GM12872 (cell line): ENCODE results near the gene STK32C.

Experiments used
- TF ChIP-seq, protein P1 (sequence below): IDR thresholded peaks from 3 replicates; pipeline ENCODE4 v1.5.1; 2011; ENCODE audit warnings: low read depth, mild to moderate bottlenecking, low read length, moderate library complexity; ENCODE audit not compliant: insufficient read depth

The STK32C gene

GRCh38 chr10:132289439-132289838, 18.3 kb downstream of the STK32C start:
- TF ChIP-seq, protein P1, sequence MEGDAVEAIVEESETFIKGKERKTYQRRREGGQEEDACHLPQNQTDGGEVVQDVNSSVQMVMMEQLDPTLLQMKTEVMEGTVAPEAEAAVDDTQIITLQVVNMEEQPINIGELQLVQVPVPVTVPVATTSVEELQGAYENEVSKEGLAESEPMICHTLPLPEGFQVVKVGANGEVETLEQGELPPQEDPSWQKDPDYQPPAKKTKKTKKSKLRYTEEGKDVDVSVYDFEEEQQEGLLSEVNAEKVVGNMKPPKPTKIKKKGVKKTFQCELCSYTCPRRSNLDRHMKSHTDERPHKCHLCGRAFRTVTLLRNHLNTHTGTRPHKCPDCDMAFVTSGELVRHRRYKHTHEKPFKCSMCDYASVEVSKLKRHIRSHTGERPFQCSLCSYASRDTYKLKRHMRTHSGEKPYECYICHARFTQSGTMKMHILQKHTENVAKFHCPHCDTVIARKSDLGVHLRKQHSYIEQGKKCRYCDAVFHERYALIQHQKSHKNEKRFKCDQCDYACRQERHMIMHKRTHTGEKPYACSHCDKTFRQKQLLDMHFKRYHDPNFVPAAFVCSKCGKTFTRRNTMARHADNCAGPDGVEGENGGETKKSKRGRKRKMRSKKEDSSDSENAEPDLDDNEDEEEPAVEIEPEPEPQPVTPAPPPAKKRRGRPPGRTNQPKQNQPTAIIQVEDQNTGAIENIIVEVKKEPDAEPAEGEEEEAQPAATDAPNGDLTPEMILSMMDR: no peak

- TF ChIP-seq, protein P1: no peak
Measured at GRCh38 chr10:132283604-132284382, 24.0 kb downstream of the STK32C start.

DNA sequence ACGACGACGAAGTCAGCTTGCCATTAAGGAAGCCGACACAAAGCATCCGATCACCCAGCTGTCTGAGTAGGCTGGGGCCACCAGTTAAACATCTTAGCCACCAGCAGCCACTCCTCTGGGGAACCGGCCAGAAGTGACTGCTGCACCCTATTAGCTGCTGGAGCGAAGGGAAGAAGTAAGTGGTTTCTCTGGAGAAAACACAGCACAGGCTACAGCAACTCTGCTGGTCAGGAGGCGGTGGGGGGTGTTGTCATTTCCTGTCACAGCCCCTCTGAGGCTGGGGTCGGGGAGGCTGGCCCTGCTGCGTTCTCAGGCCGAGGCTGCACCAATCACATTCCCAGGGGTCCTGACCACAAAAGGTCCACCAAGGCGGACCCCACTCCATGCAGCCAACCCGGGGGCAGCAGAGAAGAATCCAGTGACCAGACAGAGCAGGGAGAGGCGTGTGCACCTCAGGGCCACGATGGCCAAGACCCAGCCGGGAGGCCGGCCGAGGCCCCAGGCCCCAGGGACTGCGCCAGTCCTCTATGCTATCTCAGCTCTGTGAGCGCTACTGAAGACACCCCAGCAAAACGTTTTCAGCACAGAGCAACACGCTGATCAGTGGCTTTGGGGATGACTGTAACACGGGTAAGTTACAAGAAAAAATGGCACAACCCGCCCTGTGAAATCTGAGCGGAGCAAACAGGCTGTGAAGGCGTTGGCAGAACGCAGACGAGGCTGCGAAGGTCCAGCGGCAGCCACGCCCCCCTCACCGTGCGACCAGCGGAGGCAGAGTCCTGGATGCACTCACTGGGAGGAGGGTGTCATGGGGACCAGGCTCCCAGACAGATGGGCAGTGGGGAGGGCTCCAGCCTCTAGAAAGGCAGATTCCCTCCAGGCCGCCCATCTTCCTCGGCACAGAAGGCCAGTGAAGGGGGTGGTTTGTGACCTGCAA, 24.8 kb downstream of the STK32C start:
- TF ChIP-seq, protein P1: no peak

- TF ChIP-seq, protein P1: no peak
Measured at GRCh38 chr10:132281915-132282666, 25.7 kb downstream of the STK32C start.

GRCh38 chr10:132280646-132281074, 27.1 kb downstream of the STK32C start:
- TF ChIP-seq, protein P1: no peak

GRCh38 chr10:132279873-132280645, 27.7 kb downstream of the STK32C start:
- TF ChIP-seq, protein P1: no peak
